GM12801 (cell line): ENCODE data around the gene CPNE7.

Experiments used
- TF ChIP-seq, protein P1 (sequence below): IDR thresholded peaks from one replicate; pipeline ENCODE4 v1.5.1; 2011; ENCODE audit warnings: control low read depth; ENCODE audit not compliant: insufficient read length; ENCODE audit errors: extremely low read depth

CPNE7 gene

GRCh38 chr16:89599902-89600301 lies 24.3 kb downstream of the CPNE7 start:
- TF ChIP-seq, protein P1, sequence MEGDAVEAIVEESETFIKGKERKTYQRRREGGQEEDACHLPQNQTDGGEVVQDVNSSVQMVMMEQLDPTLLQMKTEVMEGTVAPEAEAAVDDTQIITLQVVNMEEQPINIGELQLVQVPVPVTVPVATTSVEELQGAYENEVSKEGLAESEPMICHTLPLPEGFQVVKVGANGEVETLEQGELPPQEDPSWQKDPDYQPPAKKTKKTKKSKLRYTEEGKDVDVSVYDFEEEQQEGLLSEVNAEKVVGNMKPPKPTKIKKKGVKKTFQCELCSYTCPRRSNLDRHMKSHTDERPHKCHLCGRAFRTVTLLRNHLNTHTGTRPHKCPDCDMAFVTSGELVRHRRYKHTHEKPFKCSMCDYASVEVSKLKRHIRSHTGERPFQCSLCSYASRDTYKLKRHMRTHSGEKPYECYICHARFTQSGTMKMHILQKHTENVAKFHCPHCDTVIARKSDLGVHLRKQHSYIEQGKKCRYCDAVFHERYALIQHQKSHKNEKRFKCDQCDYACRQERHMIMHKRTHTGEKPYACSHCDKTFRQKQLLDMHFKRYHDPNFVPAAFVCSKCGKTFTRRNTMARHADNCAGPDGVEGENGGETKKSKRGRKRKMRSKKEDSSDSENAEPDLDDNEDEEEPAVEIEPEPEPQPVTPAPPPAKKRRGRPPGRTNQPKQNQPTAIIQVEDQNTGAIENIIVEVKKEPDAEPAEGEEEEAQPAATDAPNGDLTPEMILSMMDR, result no peak

- TF ChIP-seq, protein P1, result no peak
Observed at GRCh38 chr16:89600427-89600826, 24.9 kb downstream of the CPNE7 start.

GRCh38 chr16:89600956-89601355 lies 25.4 kb downstream of the CPNE7 start:
- TF ChIP-seq, protein P1, result no peak

GRCh38 chr16:89601906-89602272 lies 26.3 kb downstream of the CPNE7 start:
- TF ChIP-seq, protein P1, result no peak

DNA sequence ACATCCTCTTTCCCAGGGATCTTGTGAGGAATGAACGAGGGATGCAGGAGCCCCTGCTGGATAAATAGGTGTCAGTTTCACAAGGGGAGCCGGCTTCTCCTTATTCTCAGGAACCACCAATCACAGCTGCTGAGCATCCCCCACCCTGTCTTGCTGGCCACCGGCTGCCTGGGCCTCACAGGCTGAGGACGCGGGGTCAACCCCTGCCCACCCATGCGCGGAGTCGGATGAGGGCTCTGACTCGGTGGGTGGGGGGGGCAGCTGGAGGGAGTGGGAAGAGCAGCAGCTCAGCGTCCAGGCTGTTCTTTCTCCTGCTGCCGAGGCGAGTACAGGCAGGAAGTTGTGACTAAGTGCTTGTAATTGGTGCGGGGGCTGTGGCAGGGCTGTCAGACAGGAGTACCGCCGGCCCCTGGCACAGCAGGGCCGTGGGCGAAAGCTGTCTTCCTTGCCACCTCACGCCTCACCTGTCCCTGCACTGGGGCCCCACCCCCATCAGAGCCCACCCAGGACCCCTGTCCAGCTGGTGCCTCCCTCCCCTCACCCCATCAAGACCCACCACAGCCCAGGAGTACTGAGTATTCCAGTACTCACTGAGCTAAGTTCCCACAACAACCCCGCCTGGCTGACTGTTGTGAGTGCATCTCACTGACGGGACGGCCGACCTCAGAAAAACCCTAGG lies 26.9 kb downstream of the CPNE7 start:
- TF ChIP-seq, protein P1, result no peak

DNA sequence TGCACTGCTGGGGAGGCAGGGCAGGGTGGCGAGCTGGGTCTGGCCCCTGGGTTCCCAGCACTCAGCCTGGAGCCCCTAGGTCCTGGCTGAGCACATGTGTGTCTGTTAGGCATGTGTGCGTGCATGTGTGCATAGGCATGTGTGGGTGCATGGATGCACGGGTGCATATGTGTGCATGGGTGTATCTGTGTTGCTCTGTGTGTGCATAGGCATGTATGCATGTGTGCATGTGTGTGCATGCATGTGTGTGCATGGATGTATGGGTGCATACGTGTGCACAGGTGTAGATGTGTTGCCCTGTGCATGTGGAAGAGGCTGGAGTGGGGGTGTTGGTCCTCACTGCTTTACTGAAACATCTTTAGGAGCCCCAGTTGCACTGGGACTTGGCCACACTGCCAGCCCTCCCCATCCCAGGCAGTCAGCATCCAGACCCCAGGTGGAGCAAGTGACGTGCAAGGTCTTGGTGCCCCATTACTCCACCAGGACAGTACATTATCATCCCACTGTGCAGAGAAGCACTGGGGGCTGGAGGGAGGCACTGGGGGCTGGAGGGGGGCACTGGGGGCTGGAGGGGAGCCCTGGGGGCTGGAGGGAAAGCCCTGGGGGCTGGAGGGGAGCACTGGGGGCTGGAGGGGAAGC lies 27.5 kb downstream of the CPNE7 start:
- TF ChIP-seq, protein P1, result no peak

GRCh38 chr16:89604764-89605163 lies 29.2 kb downstream of the CPNE7 start:
- TF ChIP-seq, protein P1, result no peak
